Mesothelial cell of epicardium (in vitro differentiated cells): ENCODE measurements around the gene MCM7. TPM values are rescaled to one million over a fixed set of nuclear protein-coding genes. Genes with fewer than 3 reads are reported as not detected.
"Not testable (repeated sequence)": the region's sequence is repeated elsewhere in the genome, so short reads cannot be mapped to it uniquely, and the experiment has no call there.

Source experiments
- DNase-seq, 2 experiments: peaks; one replicate each; pipeline ENCODE4 v3.0.0; 2021; ENCODE audit warnings: low spot score in 2 of 2; ENCODE audit not compliant: unreplicated experiment in 2 of 2
- H3K27ac Mint-ChIP-seq: 2 replicates; pipeline ENCODE4 v1.8.0; 2021; ENCODE audit warnings: mixed read lengths
- H3K27me3 Mint-ChIP-seq: 2 replicates; pipeline ENCODE4 v1.8.0; 2021; ENCODE audit warnings: low read depth, mixed read lengths
- H3K36me3 Mint-ChIP-seq: 2 replicates; pipeline ENCODE4 v1.8.0; 2021; ENCODE audit warnings: mixed read lengths
- H3K4me1 Mint-ChIP-seq: 2 replicates; pipeline ENCODE4 v1.8.0; 2021; ENCODE audit warnings: mixed read lengths
- H3K4me3 Mint-ChIP-seq: 2 replicates; pipeline ENCODE4 v1.8.0; 2021; ENCODE audit warnings: mild to moderate bottlenecking, moderate library complexity, mixed read lengths
- H3K9me3 Mint-ChIP-seq: 2 replicates; pipeline ENCODE4 v1.8.0; 2021; ENCODE audit warnings: mixed read lengths
- CTCF ChIP-seq: fragments of 200-600 bp; sonication (generic); IDR thresholded peaks from one replicate; pipeline ENCODE4 v1.5.0; 2021; ENCODE audit warnings: antibody characterized with exemption; ENCODE audit not compliant: unreplicated experiment
- total RNA-seq: library from RNA; stranded (reverse); gene quantifications from 3 replicates; pipeline ENCODE4 v1.2.1, GENCODE V29; 2021

MCM7 gene
- total RNA-seq, 1 donor from 2014 or later, result 171 TPM

GRCh38 chr7:100141555-100141949 lies 40.4 kb upstream of the MCM7 start:
- no peak for DNase-seq
- Mint-ChIP-seq H3K36me3 (no peaks in the 10 kb centered on the region), H3K4me3 (no peak overlapping the region), H3K27me3 (peaks cover 7% of the 10 kb centered on the region), H3K9me3 (no peaks in the 10 kb centered on the region), H3K27ac (no peak overlapping the region), H3K4me1 (peaks cover 3% of the 10 kb centered on the region)
- TF ChIP-seq CTCF, result no peak

GRCh38 chr7:100137851-100138760 lies 36.9 kb upstream of the MCM7 start:
- no peak for DNase-seq
- TF ChIP-seq CTCF, result no peak
- H3K36me3 Mint-ChIP-seq, result no peaks in the 10 kb centered on the region
- H3K9me3 Mint-ChIP-seq, result no peaks in the 10 kb centered on the region
- H3K27ac Mint-ChIP-seq, result no peak overlapping the region
- peaks cover 7% of the 10 kb centered on the region for H3K27me3 Mint-ChIP-seq
- no peak overlapping the region for H3K4me3 Mint-ChIP-seq
- H3K4me1 Mint-ChIP-seq, result peaks cover 2% of the 10 kb centered on the region

GRCh38 chr7:100132697-100133151 lies 31.5 kb upstream of the MCM7 start:
- no peaks in the 10 kb centered on the region for H3K36me3 Mint-ChIP-seq
- no peak overlapping the region for H3K4me3 Mint-ChIP-seq
- peaks cover 13% of the 10 kb centered on the region for H3K4me1 Mint-ChIP-seq
- peak; percentile 62 for TF ChIP-seq CTCF
- peak in 1 of 2 experiments; percentile 69 for DNase-seq
- H3K27me3 Mint-ChIP-seq, result no peaks in the 10 kb centered on the region
- no peak overlapping the region for H3K27ac Mint-ChIP-seq
- H3K9me3 Mint-ChIP-seq, result no peaks in the 10 kb centered on the region

GRCh38 chr7:100132126-100132525 lies 30.9 kb upstream of the MCM7 start:
- no peak overlapping the region for H3K27ac Mint-ChIP-seq
- peaks cover 13% of the 10 kb centered on the region for H3K4me1 Mint-ChIP-seq
- DNase-seq, result no peak
- H3K9me3 Mint-ChIP-seq, result no peaks in the 10 kb centered on the region
- no peak overlapping the region for H3K4me3 Mint-ChIP-seq
- TF ChIP-seq CTCF, result no peak
- H3K27me3 Mint-ChIP-seq, result no peaks in the 10 kb centered on the region
- no peaks in the 10 kb centered on the region for H3K36me3 Mint-ChIP-seq

GRCh38 chr7:100130608-100131453 lies 29.6 kb upstream of the MCM7 start:
- Mint-ChIP-seq H3K36me3 (no peaks in the 10 kb centered on the region), H3K4me1 (peaks cover 22% of the 10 kb centered on the region), H3K27ac (no peak overlapping the region), H3K9me3 (no peaks in the 10 kb centered on the region), H3K27me3 (no peaks in the 10 kb centered on the region), H3K4me3 (no peak overlapping the region)
- peak; percentile 76 to 92 for DNase-seq
- TF ChIP-seq CTCF, result peak; percentile 87

GRCh38 chr7:100130220-100130607 lies 29.0 kb upstream of the MCM7 start:
- H3K27ac Mint-ChIP-seq, H3K36me3 Mint-ChIP-seq, H3K9me3 Mint-ChIP-seq, H3K4me3 Mint-ChIP-seq, H3K27me3 Mint-ChIP-seq, DNase-seq: not testable (repeated sequence)
- H3K4me1 Mint-ChIP-seq, result peaks cover 25% of the 10 kb centered on the region
